Spleen (tissue), 11 donors: ENCODE measurements around the gene KCND3. TPM values are rescaled to one million over a fixed set of nuclear protein-coding genes. Genes with fewer than 3 reads are reported as not detected.

Experiments
- DNase-seq: peaks from one replicate; pipeline ENCODE4 v3.0.0-alpha.2; 2020
- H3K27ac ChIP-seq, 8 donors: fragments of 200-600 bp; sonication (generic) in 7 of 8; 1 replicate in 4 of 8; 2 replicates in 4 of 8; pipeline versions ENCODE4 v1.5.0 to v1.8.0; 2016 to 2021; ENCODE audit warnings: inconsistent platforms in 4 of 8, mild to moderate bottlenecking in 4 of 8, moderate library complexity in 1 of 8
- H3K27me3 ChIP-seq, 7 donors: fragments of 200-600 bp; sonication (generic) in 6 of 7; replicated peaks in 1 of 7; 1 replicate in 4 of 7; 2 replicates in 3 of 7; pipeline versions ENCODE4 v1.5.0 to v1.8.0; 2016 to 2021; ENCODE audit warnings: inconsistent platforms in 3 of 7, mild to moderate bottlenecking in 1 of 7
- H3K36me3 ChIP-seq, 6 donors: fragments of 200-600 bp; sonication (generic) in 5 of 6; 1 replicate in 4 of 6; 2 replicates in 2 of 6; pipeline versions ENCODE4 v1.5.0 to v1.8.0; 2016 to 2021; ENCODE audit warnings: inconsistent platforms in 2 of 6
- H3K4me1 ChIP-seq, 6 donors: fragments of 200-600 bp; sonication (generic) in 5 of 6; 1 replicate in 3 of 6; 2 replicates in 3 of 6; pipeline versions ENCODE4 v1.5.0 to v1.8.0; 2016 to 2021; ENCODE audit warnings: inconsistent platforms in 3 of 6
- H3K4me3 ChIP-seq, 8 donors: fragments of 200-600 bp; sonication (generic) in 7 of 8; 1 replicate in 4 of 8; 2 replicates in 4 of 8; pipeline versions ENCODE4 v1.5.0 to v1.8.0; 2016 to 2021; ENCODE audit warnings: inconsistent platforms in 4 of 8, mild to moderate bottlenecking in 4 of 8, moderate library complexity in 2 of 8
- H3K9me3 ChIP-seq, 8 donors: fragments of 200-600 bp; sonication (generic) in 7 of 8; 1 replicate in 4 of 8; 2 replicates in 4 of 8; pipeline versions ENCODE4 v1.5.0 to v1.8.0; 2016 to 2021; ENCODE audit warnings: inconsistent platforms in 4 of 8
- POLR2A ChIP-seq, 3 donors: fragments of 450-650 bp; IDR thresholded peaks; one replicate each; pipeline ENCODE4 v1.5.1; 2017; ENCODE audit warnings: antibody characterized with exemption in 3 of 3, mild to moderate bottlenecking in 1 of 3
- POLR2AphosphoS5 ChIP-seq, 3 donors: sonication (generic); formaldehyde crosslinking; IDR thresholded peaks; one replicate each; pipeline ENCODE4 v1.5.1; 2017; ENCODE audit warnings: antibody characterized with exemption in 3 of 3
- WGBS, 5 donors: extraction: QIAGEN DNeasy Blood & Tissue Kit in 3 of 5; methylation state at CpG; one replicate each; pipeline versions ENCODE4 v1.1.5 to v1.1.7; 2013 to 2018; 5-methylcytosine and 5-hydroxymethylcytosine counted together
- intact Hi-C: fragments of 100-400 bp; cut with DNase I; formaldehyde crosslinking; loops from one replicate; pipeline ENCODE4 v1.15.0; 2023; ENCODE audit warnings: low total_unique reads
- polyA plus RNA-seq, 3 donors: library from polyadenylated mRNA; stranded (reverse); fragments of 200-250 nt; gene quantifications; one replicate each; pipeline ENCODE4 v1.2.1, GENCODE V29; 2013
- total RNA-seq, 7 donors: library from RNA; depleted of rRNA in 3 of 7; stranded (reverse); fragments of >200 nt in 3 of 7; fragmentation: NEBNext Ultra II Directional in 4 of 7; extraction: Animal tissue kit (Norgen Biotek cat#: 25700) in 4 of 7; gene quantifications; one replicate each; pipeline versions ENCODE4 v1.1.0 to v1.2.1, GENCODE V29; 2016 to 2021
- TF ChIP-seq, protein P1 (sequence below), 11 experiments: fragments of 200-600 bp in 7 of 11; fragments of 450-650 bp in 4 of 11; sonication (generic) in 4 of 11; IDR thresholded peaks in 8 of 11; conservative IDR thresholded peaks in 3 of 11; 1 replicate in 7 of 11; 2 replicates in 4 of 11; pipeline versions ENCODE4 v1.4.0 to v1.8.0; 2016 to 2021; ENCODE audit warnings: antibody characterized with exemption in 11 of 11, inconsistent platforms in 4 of 11, mild to moderate bottlenecking in 1 of 11
- donor health status: healthy with polysubstance abuse.
- donor health status: DM: no; HTN: no; CAD: no; lungs with moderate emphysema.
- donor health status: DM: no; HTN: no; CAD: no.
- donor health status: Bipolar disorder and iron deficiency.
- donor health status: healthy.
- donor health status: DM: no; HTN: no; CAD: no.
- donor health status: DM: yes; HTN: yes; CAD: no.

The KCND3 gene
- total and polyA plus RNA-seq, 10 donors: 0.67 to 14.2 (median 8.6) TPM

DNA sequence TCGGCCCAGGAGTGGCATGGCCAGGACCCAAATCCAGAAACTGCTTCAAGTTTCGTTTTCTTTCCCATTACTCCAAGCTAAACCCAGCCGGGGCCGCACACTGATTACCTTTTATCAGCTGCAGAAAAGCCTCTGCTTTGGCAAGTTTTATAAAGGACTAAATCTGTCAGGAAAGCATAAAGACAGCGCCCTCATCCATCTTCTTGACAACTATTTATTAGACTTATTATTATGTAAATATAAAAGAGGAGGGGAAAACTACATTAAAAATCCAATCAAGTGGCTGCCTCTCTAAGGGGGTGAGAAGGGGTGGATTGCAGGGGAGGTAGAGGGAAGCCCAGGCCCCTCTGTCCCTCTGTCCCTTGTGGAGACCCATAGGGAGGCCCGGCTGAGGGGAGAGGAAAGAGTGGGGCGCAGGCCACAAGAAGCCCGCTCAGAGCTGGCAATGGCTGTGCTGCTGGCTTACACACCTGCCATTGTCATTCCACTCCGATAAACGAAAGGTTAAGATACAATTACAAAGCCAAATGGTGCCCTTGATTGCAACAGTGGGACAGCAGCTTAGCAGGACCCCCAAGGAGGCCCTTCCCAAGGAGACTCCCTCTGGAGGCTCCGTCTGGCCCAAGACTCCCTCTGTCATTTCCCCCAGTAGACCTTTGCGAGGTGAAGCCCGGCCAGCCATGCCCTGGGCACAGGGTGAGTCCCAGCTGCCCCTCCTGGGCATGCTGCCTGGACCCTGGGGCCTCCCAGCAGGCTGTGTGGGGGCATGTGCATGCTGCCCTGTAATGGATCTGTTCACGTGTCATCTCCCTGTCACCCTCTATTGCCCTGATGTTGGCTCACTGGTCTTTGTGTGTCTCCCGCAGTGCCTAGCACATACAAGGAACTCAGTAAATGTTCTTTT lies 45.4 kb downstream of the KCND3 start:
- peak; percentile 41 for DNase-seq
- Histone ChIP-seq H3K27ac (no peak overlapping the region), H3K27me3 (peaks cover 0 to 12% (median 0%) of the 10 kb centered on the region in 7 donors), H3K4me1 (no peaks in the 10 kb centered on the region), H3K9me3 (no peaks in the 10 kb centered on the region), H3K4me3 (no peak overlapping the region), H3K36me3 (no peaks in the 10 kb centered on the region)
- intact Hi-C loops: no loop called here
- no peak for TF ChIP-seq POLR2AphosphoS5 (IDR thresholded peaks at IDR 0.05)
- TF ChIP-seq POLR2A (IDR thresholded peaks at IDR 0.05): no peak
- TF ChIP-seq, protein P1, sequence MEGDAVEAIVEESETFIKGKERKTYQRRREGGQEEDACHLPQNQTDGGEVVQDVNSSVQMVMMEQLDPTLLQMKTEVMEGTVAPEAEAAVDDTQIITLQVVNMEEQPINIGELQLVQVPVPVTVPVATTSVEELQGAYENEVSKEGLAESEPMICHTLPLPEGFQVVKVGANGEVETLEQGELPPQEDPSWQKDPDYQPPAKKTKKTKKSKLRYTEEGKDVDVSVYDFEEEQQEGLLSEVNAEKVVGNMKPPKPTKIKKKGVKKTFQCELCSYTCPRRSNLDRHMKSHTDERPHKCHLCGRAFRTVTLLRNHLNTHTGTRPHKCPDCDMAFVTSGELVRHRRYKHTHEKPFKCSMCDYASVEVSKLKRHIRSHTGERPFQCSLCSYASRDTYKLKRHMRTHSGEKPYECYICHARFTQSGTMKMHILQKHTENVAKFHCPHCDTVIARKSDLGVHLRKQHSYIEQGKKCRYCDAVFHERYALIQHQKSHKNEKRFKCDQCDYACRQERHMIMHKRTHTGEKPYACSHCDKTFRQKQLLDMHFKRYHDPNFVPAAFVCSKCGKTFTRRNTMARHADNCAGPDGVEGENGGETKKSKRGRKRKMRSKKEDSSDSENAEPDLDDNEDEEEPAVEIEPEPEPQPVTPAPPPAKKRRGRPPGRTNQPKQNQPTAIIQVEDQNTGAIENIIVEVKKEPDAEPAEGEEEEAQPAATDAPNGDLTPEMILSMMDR (IDR thresholded peaks at IDR 0.05 in 8 of 11, conservative IDR thresholded peaks at IDR 0.05 in 3 of 11): no peak
- WGBS, 5 donors: 85 to 89% (median 85%) methylated on average over 14 to 15 of the region's 15 CpGs

DNA sequence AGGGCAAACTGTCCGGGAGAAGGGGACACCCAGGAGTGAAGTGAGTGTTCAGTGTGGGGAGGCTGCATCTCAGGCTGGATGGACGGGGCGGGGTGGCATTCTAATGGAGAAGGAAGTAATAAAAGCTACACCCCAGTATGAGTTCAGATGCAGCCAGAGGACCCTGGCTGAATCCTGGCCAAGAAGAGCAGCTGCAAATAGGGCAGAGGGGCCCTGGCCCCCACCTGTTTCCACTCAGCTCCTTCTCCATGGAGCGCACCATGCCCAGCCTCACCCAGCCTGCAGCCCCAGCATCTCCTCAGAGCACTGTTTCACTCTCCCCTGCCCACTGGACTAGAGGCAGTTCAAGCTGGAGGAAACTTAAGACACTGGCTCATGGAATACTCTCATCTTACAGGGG lies 46.4 kb downstream of the KCND3 start:
- no peak for TF ChIP-seq POLR2A (IDR thresholded peaks at IDR 0.05)
- no peak for TF ChIP-seq POLR2AphosphoS5 (IDR thresholded peaks at IDR 0.05)
- TF ChIP-seq, protein P1 (IDR thresholded peaks at IDR 0.05 in 8 of 11, conservative IDR thresholded peaks at IDR 0.05 in 3 of 11): no peak
- intact Hi-C loops: no loop called here
- H3K4me3 ChIP-seq: no peak overlapping the region
- DNase-seq: peak; percentile 33
- H3K9me3 ChIP-seq: no peaks in the 10 kb centered on the region
- no peak overlapping the region for H3K27ac ChIP-seq
- H3K4me1 ChIP-seq: no peaks in the 10 kb centered on the region
- H3K27me3 ChIP-seq: peaks cover 0 to 11% (median 0%) of the 10 kb centered on the region in 7 donors
- H3K36me3 ChIP-seq: no peaks in the 10 kb centered on the region
- WGBS, 5 donors: 70 to 82% (median 73%) methylated on average over 4 of the region's 4 CpGs

DNA sequence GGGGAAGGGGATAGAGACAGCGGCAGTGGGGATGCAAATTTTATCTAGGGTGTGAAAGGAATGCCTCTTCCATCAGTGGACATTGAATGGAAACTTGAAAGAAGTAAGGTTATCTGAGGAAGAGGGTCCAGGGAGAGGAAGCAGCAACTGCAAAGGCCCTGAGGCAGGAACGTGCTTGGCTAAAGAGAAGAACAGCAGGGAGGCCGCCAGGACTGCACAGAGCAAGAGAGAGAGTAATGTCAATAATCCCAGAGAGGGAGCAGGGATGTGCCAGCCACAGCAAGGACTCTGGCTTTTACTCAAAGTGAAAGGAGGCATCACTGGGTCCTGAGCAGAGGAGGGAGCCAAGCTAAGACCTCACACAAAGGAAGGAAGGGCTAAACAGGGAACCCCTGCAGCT lies 50.9 kb downstream of the KCND3 start:
- Histone ChIP-seq H3K36me3 (no peaks in the 10 kb centered on the region), H3K4me3 (no peak overlapping the region), H3K27ac (no peak overlapping the region), H3K27me3 (peaks cover 0 to 11% (median 0%) of the 10 kb centered on the region in 7 donors), H3K9me3 (no peaks in the 10 kb centered on the region), H3K4me1 (no peaks in the 10 kb centered on the region)
- WGBS, 5 donors: 84 to 98% (median 92%) methylated on average over 3 of the region's 3 CpGs
- TF ChIP-seq POLR2A (IDR thresholded peaks at IDR 0.05) (no peak), POLR2AphosphoS5 (IDR thresholded peaks at IDR 0.05) (no peak)
- TF ChIP-seq, protein P1 (IDR thresholded peaks at IDR 0.05 in 8 of 11, conservative IDR thresholded peaks at IDR 0.05 in 3 of 11): no peak
- intact Hi-C loops: no loop called here
- no peak for DNase-seq

DNA sequence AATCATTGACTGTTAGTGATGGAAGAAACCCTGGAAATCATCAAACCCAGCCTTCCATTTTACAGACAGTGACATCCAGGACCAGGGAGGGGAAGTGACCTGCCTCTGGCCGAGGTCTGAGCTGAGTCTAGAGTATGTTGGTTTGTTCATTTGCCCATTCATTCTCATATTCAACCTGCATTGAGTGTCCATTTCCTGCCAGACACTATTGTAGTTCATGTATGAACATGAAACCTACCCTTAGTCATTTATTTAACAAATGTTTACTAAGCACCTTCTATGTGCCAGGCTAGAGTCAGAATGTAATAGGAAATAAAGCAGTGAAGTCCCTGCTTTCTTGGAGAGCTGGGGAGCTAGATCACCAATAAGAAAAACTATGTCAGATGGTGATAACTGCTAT lies 51.3 kb downstream of the KCND3 start:
- TF ChIP-seq POLR2AphosphoS5 (IDR thresholded peaks at IDR 0.05) (no peak), POLR2A (IDR thresholded peaks at IDR 0.05) (no peak)
- TF ChIP-seq, protein P1 (IDR thresholded peaks at IDR 0.05 in 8 of 11, conservative IDR thresholded peaks at IDR 0.05 in 3 of 11): no peak
- no peaks in the 10 kb centered on the region for H3K36me3 ChIP-seq
- H3K9me3 ChIP-seq: no peaks in the 10 kb centered on the region
- H3K4me1 ChIP-seq: no peaks in the 10 kb centered on the region
- H3K27ac ChIP-seq: no peak overlapping the region
- H3K4me3 ChIP-seq: no peak overlapping the region
- 2 to 50% (median 36%) methylated on average over 1 of the region's 1 CpG for WGBS, 5 donors
- peaks cover 0 to 11% (median 0%) of the 10 kb centered on the region in 7 donors for H3K27me3 ChIP-seq
- intact Hi-C loops: no loop called here
- no peak for DNase-seq
